Ramos (cell line): ENCODE results near the gene TSTD1.
"Not testable (repeated sequence)": the region's sequence is repeated elsewhere in the genome, so short reads cannot be mapped to it uniquely, and the experiment has no call there.

Experiments
- in situ Hi-C: fragments of 300-500 bp; cut with MboI; formaldehyde crosslinking; loops from one replicate; pipeline ENCODE4 v1.14.3; 2022; ENCODE audit warnings: low sequenced_read_pairs; ENCODE audit not compliant: unreplicated experiment

The TSTD1 gene

DNA sequence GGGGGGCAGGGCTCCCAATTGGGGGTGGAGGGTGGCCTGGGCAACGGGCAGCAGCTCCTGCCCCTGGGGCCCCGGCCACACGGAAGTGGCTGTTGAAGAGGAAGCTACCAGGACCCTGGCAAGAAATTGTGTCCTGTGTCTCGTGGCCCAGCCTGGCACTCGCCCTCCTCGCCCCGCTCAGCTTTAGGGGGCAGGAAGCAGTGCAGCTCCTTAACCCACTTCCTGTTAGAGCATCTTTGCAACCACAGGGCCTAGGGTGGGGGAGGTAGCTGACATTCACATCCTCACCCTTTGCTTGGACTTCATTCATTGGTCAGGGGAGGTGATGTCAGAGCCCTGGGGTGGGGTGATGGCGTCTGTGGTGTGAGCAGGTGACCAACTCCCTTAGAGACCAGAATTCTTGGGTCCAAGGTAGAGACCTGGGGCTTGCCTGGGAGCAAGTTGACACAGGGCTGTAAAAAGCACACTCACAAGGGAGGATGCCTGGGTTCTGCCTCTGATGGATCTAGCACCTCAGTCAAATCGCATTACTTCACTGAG, 31.0 kb upstream of the TSTD1 start, which contains the start of gene ARHGAP30:
TSS of gene ARHGAP30 (minus strand) at position 161 of the 540 bp plus-strand sequence. CDS start 267 bp downstream, outside the sequence.
- in situ Hi-C loops = no loop called here

DNA sequence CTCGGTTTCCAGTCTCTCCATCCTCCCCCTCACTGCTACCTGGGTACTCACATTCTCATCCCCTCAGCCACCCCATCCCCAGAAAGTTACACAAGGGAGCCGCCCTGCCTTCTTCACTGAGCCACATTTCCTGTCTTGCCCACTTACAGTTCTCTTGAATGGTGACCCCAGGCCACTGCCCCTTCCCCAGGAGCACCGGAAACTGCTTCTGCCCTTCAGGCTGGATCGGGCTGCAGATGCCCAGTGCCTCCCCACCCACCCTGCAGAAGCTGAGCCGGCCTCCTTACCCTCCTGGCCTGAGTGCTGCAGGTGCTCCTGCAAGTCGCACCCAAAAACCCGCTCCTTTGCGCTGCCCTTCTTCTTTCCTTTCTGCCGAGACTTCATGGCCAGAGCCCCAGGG, 30.5 kb upstream of the TSTD1 start:
- in situ Hi-C loops = no loop called here

- in situ Hi-C loops = no loop called here
Measured at GRCh38 chr1:161068306-161069234, 29.8 kb upstream of the TSTD1 start.

DNA sequence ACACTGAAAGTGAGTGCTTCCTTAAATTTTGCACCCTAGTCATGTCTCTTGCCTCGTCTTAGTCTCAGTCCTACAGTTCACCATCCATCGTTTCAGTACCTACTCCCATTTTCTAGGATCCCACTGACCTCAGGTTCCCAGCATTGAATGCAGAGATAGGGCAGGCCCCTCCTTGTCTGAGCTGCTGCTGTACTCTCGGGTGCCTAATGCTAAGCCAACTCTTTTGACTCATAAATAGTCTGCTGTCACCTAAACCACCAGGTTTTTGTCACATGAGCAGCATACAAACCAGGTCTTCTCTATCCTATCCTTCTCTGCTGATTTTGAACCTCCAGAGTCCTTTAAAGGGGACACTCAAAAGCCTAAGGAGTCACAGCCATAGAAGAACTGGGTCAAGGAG, 27.9 kb upstream of the TSTD1 start:
- in situ Hi-C loops = no loop called here

GRCh38 chr1:161065681-161066080, 26.9 kb upstream of the TSTD1 start:
- in situ Hi-C loops = not testable (repeated sequence)

DNA sequence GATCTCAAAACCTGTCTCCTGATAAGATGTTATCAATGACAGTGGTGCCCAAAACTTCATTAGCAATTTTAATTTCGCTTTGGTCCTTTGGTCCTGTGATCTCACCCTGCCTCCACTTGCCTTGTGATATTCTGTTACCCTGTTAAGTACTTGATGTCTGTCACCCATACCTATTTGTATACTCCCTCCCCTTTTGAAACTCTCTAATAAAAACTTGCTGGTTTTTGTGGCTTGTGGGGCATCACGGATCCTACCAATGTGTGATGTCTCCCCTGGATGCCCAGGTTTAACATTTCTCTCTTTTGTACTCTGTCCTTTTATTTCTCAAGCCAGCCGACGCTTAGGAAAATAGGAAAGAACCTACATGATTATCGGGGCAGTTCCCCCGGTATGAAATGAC, 25.2 kb upstream of the TSTD1 start:
- in situ Hi-C loops = not testable (repeated sequence)

- in situ Hi-C loops = no loop called here
Measured at GRCh38 chr1:161061419-161061818, 22.7 kb upstream of the TSTD1 start.

DNA sequence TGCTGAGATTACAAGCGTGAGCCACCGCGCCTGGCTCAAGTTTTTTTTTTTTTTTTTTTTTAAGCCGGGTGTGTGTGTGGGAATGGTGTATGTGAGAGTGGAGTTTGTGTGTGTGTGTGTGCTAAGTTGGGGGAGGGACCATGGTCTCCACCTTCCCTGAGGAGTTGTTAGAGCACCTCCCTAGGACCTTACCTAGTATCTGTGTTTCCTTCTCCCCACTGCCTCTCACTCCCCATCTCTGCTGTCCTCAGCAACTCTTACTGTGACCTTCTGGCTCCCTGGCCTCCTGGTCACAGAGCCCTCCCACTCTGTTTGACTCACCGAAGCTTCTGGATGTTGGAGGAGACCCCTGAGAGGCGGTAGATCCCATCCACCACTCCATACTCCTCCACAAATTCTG, 20.5 kb upstream of the TSTD1 start:
- in situ Hi-C loops = no loop called here

- in situ Hi-C loops = no loop called here
Measured at GRCh38 chr1:161054805-161055204, 16.0 kb upstream of the TSTD1 start.

DNA sequence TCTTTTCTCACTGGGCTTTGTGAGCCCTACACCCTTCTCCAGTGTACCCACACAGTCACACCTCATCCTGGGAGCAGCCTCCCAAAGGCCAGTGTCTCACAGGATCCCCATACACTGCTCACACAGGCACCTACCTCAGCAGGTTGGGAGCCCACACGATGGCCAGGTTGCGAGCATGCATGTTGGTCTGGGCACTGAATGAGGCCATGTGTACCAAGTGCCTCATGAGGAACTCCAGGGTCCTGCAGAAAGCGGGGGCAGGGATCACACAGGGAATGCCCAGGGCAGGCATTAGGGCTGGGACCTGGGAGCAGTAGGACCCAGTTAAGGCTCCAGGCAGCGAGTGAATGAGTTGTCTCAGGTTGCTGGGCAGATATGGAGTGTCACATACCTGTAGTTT, 15.5 kb upstream of the TSTD1 start:
- in situ Hi-C loops = no loop called here

- in situ Hi-C loops = no loop called here
Measured at GRCh38 chr1:161052899-161053298, 14.1 kb upstream of the TSTD1 start.

DNA sequence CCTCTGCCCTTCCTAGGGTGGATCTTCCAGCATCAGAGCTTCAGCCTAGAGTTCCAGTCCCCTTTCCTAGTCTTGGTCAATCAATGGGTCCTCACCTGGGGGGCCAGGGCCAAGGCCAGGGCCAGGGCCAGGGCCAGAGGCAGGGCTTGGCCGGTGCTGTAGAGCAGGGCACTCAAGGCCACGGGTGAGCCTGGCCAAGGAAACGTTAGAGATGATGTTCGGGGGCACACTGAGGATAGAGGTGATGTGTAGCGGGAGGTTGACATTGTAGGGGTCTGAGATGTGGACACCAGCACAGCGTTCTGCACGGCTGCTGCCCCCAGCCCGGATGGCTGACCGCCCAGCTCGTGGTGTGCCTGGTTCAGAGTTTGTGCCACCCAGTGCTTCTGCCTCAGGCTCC, 12.5 kb upstream of the TSTD1 start:
- in situ Hi-C loops = no loop called here

DNA sequence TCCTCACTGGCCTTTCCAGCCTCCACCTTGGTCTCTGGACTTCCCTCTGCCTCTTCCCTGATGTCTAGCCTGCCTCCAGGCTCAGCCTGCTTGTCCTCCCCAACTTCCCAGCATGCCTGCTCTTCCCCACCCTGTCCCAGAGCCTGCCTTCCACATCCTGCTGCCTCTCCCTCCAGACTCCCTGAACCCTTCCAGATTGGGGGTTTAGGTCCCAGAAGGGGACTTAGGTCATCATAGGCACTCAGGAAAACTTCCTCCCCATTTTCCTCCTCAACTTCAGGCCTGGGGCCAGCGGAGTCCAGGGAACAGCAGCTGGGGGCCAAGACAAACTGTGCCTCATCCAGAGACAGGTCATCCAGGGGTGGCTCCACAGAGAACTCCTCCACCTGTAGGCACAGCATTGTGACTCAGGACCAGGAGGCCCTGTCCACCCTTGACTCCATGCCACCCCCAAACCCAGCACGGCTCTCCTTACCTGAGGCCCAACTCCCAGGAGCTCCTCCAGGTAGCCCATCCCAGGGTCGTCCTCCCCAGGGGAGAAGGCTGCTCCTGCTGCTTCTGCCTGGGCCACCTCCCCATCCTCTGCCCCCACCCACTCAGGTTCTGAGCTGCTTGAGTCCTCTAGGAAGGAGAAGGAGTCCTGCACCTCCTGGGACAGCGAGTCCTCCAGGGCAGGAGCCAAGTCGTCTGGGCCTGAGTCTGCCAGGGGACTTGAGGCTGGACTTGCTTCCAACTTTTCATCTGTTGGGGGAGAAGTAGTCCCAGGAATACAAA, 10.4 kb upstream of the TSTD1 start:
- in situ Hi-C loops = loop anchor here (25.0 kb wide), 1 partner anchor 663 kb away; the partner anchor contains the start of genes FCRLA and FCRLB

- in situ Hi-C loops = loop anchor here (25.0 kb wide), 1 partner anchor 665 kb away; the partner anchor contains the start of genes FCRLA and FCRLB
Measured at GRCh38 chr1:161047436-161048420, 9.0 kb upstream of the TSTD1 start.

DNA sequence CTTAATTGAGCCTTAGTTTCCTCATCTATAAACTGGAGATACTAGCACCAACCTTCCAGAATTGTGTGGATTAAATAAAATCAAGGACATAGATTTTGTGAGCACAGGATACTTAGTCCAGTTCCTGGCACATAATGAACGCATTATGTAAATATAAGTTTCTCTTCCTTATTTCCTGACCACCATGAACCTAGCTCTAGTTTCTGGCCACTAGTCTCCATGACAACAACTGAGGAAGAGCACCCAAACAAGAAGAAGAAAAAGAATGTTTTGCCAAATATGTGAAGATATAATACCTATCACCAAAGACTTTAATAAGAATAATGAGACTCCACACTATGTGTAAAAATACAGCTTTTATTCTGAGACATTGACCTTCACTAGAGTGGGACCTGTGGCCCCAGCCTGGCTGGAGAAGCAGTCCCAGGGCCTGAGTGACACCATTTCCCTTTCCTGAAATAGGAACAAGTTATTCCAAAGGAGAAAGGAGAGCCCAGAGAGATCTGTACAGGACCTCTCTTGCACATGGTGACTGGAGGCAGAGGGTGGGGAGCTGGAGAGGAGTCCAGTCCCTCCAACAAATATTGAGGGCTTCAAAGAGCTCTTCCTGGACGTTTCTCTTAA, 8.0 kb upstream of the TSTD1 start:
- in situ Hi-C loops = loop anchor here (25.0 kb wide), 1 partner anchor 666 kb away; the partner anchor contains the start of genes FCRLA and FCRLB

GRCh38 chr1:161045736-161046604, 7.2 kb upstream of the TSTD1 start, which contains the start of gene USF1:
USF1 (minus strand) TSS chr1:161045977; CDS start chr1:161043275, 2,702 bp downstream.
- in situ Hi-C loops = loop anchor here (25.0 kb wide), 1 partner anchor 666 kb away; the partner anchor contains the start of genes FCRLA and FCRLB

- in situ Hi-C loops = loop anchor here (25.0 kb wide), 1 partner anchor 667 kb away; the partner anchor contains the start of genes FCRLA and FCRLB
Measured at GRCh38 chr1:161044908-161045735, 6.4 kb upstream of the TSTD1 start.
